BLaER1 (cell line): Measurements from ENCODE around the gene DISC1.
"Not testable (repeated sequence)": the region's sequence is repeated elsewhere in the genome, so short reads cannot be mapped to it uniquely, and the experiment has no call there.

Source experiments
- H3K27ac ChIP-seq: shearing (Covaris generic); formaldehyde crosslinking; 2 replicates; pipeline ENCODE4 v1.8.1; 2022
- H3K27me3 ChIP-seq: shearing (Covaris generic); formaldehyde crosslinking; 2 replicates; pipeline ENCODE4 v1.8.1; 2022
- H3K36me3 ChIP-seq: shearing (Covaris generic); formaldehyde crosslinking; 2 replicates; pipeline ENCODE4 v1.8.1; 2022
- H3K4me1 ChIP-seq: shearing (Covaris generic); formaldehyde crosslinking; 2 replicates; pipeline ENCODE4 v1.8.1; 2022
- H3K4me2 ChIP-seq: shearing (Covaris generic); formaldehyde crosslinking; 2 replicates; pipeline ENCODE4 v1.8.1; 2022
- H3K4me3 ChIP-seq: shearing (Covaris generic); formaldehyde crosslinking; 2 replicates; pipeline ENCODE4 v1.8.1; 2022
- H3K9ac ChIP-seq: shearing (Covaris generic); formaldehyde crosslinking; 2 replicates; pipeline ENCODE4 v1.8.1; 2022
- H3K9me3 ChIP-seq: shearing (Covaris generic); formaldehyde crosslinking; 2 replicates; pipeline ENCODE4 v1.8.1; 2022
- H4K20me1 ChIP-seq: shearing (Covaris generic); formaldehyde crosslinking; 2 replicates; pipeline ENCODE4 v1.8.1; 2022
- Cebpa-rat ChIP-seq: shearing (Covaris generic); IDR thresholded peaks from 2 replicates; pipeline ENCODE4 v1.8.1; 2022

The DISC1 gene

DNA sequence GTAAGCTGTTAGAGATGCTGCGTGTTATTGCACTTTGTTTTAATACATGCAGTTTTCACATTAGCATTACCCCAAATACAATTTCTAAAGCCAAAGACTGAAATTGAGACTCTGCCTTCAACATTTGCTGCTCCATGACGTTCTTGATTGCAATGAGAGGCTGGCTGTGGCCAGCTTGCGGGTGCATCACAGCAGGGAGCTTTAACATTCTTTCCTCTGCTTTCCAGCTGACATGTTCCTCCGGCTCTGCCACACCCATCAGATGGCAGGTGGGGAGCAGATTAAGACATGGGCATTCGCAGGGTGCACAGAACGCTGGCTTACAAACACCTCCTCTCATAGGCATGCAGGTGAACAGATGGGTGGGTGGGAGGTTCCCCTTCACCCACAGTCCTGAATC lies 314.1 kb downstream of the DISC1 start:
- no peak overlapping the region for H3K4me2 ChIP-seq
- peaks cover 25% of the 10 kb centered on the region for H3K4me1 ChIP-seq
- no peaks in the 10 kb centered on the region for H4K20me1 ChIP-seq
- H3K27me3 ChIP-seq = no peaks in the 10 kb centered on the region
- no peaks in the 10 kb centered on the region for H3K9me3 ChIP-seq
- H3K4me3 ChIP-seq = no peak overlapping the region
- H3K27ac ChIP-seq = no peak overlapping the region
- no peak overlapping the region for H3K9ac ChIP-seq
- no peak for TF ChIP-seq Cebpa-rat
- no peaks in the 10 kb centered on the region; the same call in 1 of the 2 replicates for H3K36me3 ChIP-seq

DNA sequence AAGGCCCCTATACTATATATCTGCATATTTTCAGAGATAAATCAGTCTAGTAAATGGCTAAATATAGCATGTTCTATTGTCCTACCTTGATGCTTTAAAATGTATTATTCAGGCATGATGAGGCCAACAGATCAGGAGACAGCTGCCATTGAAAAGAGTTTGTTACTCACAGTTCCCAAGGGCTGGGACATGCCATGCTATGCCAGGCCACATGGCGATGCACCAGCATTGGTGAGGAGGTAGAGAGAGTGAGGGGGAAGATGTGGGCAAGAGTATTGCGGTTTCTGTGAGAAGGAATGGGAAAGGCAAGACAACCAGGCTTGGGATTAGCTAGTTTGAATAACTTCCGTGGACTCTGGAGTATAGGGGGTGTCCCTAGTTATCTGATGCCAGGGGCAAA lies 316.5 kb downstream of the DISC1 start:
- H3K9ac ChIP-seq = no peak overlapping the region
- H3K27me3 ChIP-seq = no peaks in the 10 kb centered on the region
- H3K36me3 ChIP-seq = no peaks in the 10 kb centered on the region; the same call in 1 of the 2 replicates
- H3K9me3 ChIP-seq = peaks cover 7% of the 10 kb centered on the region; the same call in 1 of the 2 replicates
- no peak for TF ChIP-seq Cebpa-rat
- peaks cover 2% of the 10 kb centered on the region for H3K4me1 ChIP-seq
- no peaks in the 10 kb centered on the region for H4K20me1 ChIP-seq
- H3K4me2 ChIP-seq = no peak overlapping the region
- no peak overlapping the region for H3K4me3 ChIP-seq
- no peak overlapping the region for H3K27ac ChIP-seq

DNA sequence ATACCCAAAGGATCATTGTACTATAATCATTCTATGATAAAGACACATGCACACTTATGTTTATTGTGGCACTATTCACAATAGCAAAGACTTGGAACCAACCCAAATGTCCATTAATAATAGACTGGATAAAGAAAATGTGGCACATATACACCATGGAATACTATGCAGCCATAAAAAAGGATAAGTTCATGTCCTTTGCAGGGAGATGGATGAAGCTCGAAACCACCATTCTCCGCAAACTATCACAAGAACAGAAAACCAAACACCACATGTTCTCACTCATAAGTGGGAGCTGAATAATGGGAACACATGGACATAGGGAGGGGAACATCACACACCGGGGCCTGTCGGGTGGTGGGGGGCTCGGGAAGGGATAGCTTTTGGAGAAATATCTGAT lies 321.5 kb downstream of the DISC1 start:
- H3K36me3 ChIP-seq, H3K4me1 ChIP-seq, H3K4me3 ChIP-seq, H3K27ac ChIP-seq, H3K9ac ChIP-seq, H4K20me1 ChIP-seq, H3K9me3 ChIP-seq, H3K27me3 ChIP-seq, H3K4me2 ChIP-seq: not testable (repeated sequence)

DNA sequence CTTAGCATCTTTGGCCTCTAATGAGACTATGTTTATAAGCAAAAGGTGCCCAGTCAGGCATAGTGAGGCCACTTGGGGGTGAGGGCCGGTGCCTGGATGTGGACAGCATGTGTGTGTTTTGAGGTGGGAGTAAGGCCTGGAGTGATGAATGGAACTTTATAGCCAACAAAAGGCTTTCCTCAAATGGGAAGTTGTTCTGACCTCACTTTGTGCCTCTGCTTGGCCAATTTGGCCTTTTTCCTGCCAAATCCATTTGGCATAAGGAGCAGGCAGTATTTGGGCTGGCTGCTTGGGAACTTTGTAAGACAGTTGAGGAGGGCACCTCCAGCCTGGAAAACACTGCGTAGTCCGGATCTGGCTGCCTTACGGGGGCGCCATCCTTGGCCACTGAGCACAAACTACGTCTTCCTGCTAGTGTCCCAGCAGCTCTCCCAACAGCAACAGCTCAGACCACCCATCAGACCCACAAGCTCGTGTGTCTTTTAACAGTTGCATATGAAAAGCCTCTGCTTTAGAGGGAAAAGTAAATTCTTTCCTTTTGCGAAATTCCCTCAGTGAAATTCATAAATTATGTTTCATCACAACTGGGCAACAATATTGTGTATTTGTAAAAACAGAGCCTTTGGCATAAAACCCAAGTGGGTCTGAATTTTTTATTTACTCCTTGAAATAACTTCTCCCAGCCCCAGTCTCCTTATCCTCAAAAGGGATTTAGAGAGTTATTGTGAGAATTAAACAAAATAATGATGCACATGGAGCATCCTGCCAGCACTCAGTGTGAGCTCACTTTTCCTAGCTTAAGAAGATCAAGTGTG lies 322.9 kb downstream of the DISC1 start:
- no peak for TF ChIP-seq Cebpa-rat
- H4K20me1 ChIP-seq = no peaks in the 10 kb centered on the region

DNA sequence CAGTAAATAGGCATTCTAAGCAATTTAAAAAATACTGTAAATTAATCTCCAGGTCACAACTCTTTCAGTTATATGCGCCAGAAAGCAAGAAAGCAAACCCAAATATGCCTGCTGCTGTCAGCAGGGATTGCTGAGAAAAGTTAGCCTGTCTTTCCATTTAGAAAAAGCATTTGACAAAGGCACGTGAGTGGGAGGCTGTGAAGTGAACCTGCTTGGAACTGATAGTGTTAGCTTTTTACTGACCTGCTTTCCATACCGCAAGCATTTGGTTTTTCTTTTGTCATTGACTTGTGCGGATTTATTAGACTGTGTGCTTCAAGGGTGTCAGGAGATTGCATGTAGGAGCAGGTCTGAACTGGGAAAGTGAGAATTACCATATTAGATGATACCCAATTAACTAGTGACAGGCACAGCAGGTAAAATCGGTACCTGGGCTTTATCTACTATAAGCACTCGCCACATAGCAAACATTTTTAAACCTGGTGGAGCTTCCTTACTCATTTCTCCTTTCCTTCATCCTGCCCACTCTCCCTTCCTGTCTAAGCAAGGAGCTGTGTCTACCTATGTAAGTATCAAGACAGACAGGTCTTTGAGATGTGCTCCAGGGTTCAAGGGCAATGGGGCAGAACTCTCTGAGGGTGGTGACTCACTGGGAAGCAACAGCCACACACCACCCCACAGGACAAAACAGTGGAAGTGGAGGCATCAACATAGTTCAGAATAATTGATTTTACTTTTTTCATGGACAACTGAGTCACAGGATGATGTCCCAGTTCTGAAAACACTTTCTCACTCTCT lies 323.9 kb downstream of the DISC1 start:
- Histone ChIP-seq H4K20me1 (no peaks in the 10 kb centered on the region), H3K36me3 (no peaks in the 10 kb centered on the region), H3K9ac (no peak overlapping the region), H3K27ac (no peak overlapping the region), H3K4me2 (no peak overlapping the region), H3K4me1 (no peaks in the 10 kb centered on the region), H3K4me3 (no peak overlapping the region), H3K9me3 (peaks cover 7% of the 10 kb centered on the region; the same call in 1 of the 2 replicates), H3K27me3 (no peaks in the 10 kb centered on the region)
- TF ChIP-seq Cebpa-rat = no peak

More for the DNA sequence above, 322.9 kb downstream of the DISC1 start:
- Histone ChIP-seq H3K27me3 (no peaks in the 10 kb centered on the region), H3K27ac (no peak overlapping the region), H3K4me2 (no peak overlapping the region), H3K9ac (no peak overlapping the region), H3K9me3 (peaks cover 7% of the 10 kb centered on the region; the same call in 1 of the 2 replicates), H3K36me3 (no peaks in the 10 kb centered on the region), H3K4me1 (no peaks in the 10 kb centered on the region), H3K4me3 (no peak overlapping the region)

DNA sequence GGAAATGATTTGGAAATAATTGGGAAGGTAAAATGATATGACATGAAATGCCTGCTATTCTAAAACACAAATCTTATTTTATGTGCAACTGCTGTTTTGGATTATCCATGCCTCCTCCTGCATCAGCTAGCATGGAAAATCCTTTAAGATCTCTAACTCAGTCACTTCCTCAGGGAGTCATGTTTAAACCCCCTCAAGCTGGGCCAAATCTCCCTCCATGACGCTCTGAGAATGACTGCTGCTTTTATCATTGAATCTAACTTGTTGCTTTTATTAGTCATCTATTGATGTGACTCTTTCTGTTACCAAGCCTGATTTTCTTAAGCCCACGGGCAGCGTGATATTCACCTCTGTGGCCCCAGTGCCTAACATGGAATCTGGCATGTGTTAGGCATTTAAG lies 324.8 kb downstream of the DISC1 start:
- Histone ChIP-seq H3K9me3 (peaks cover 7% of the 10 kb centered on the region; the same call in 1 of the 2 replicates), H4K20me1 (no peaks in the 10 kb centered on the region), H3K4me2 (no peak overlapping the region), H3K9ac (no peak overlapping the region), H3K36me3 (no peaks in the 10 kb centered on the region), H3K27me3 (no peaks in the 10 kb centered on the region), H3K4me1 (no peaks in the 10 kb centered on the region), H3K4me3 (no peak overlapping the region), H3K27ac (no peak overlapping the region)
- TF ChIP-seq Cebpa-rat = no peak

DNA sequence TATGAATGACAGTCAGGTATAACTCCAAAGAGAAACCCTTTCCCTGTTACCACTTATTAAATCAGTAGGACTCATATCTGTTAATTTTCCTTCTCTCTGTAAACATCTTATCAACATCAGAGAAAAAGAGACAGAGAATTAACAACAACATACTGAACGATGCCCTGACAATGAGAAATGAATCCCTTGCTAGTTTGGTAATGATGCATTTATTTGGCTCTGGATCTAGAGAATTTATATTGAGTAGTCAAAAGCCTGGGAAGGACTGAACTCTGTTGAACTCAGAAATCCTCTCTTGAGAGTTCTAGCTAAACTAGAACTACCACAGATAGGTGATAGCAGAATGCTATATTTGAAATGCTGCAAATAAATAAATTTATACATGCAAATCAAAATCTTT lies 325.6 kb downstream of the DISC1 start:
- no peak overlapping the region for H3K27ac ChIP-seq
- H3K4me3 ChIP-seq = no peak overlapping the region
- H3K9me3 ChIP-seq = no peaks in the 10 kb centered on the region
- H3K4me1 ChIP-seq = no peaks in the 10 kb centered on the region
- no peaks in the 10 kb centered on the region for H3K27me3 ChIP-seq
- H4K20me1 ChIP-seq = no peaks in the 10 kb centered on the region
- no peaks in the 10 kb centered on the region for H3K36me3 ChIP-seq
- H3K4me2 ChIP-seq = no peak overlapping the region
- no peak overlapping the region for H3K9ac ChIP-seq
- TF ChIP-seq Cebpa-rat = no peak

DNA sequence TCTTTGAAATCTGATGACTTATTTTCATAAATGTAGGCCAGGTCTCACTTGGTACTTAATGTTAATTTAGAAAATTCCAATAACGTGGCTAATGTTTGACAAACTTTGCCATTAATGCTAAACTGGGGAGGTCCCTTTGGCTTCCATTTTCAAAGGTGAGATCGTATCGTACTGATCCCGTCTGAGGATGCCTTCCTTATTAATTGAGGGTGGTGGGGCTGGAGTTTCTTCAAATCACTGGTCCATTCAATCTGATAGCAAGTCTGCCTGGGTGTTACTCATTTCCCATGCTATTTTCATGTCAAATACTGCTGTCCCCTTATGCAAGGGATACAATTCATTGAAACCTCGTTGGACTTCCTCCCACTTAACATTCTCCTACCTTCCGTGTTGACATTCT lies 327.1 kb downstream of the DISC1 start:
- H3K4me2 ChIP-seq = no peak overlapping the region
- no peak overlapping the region for H3K27ac ChIP-seq
- H3K4me1 ChIP-seq = no peaks in the 10 kb centered on the region
- H3K27me3 ChIP-seq = no peaks in the 10 kb centered on the region
- no peak overlapping the region for H3K4me3 ChIP-seq
- H3K9ac ChIP-seq = no peak overlapping the region
- H4K20me1 ChIP-seq = no peaks in the 10 kb centered on the region
- H3K9me3 ChIP-seq = no peaks in the 10 kb centered on the region
- H3K36me3 ChIP-seq = no peaks in the 10 kb centered on the region
- no peak for TF ChIP-seq Cebpa-rat

DNA sequence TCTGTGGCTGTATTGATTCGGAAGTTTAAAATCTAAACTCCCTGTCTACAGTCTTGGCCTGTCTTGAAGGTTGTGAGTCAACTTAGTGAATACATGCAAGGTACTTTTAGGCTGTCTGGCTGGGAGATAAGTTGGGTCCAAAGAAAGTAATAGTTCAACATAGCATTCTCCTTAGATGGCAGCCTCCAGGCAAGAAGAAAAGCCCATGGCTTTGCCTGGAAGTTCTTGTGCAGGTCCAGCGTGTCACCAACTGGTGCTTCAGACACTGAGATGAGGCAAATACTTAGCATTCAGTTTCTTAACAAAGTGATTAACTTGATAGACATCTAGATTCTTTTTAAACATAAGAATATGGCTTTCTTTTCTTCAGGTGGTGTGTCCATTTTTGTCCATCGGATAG lies 328.2 kb downstream of the DISC1 start:
- Histone ChIP-seq H3K27ac (no peak overlapping the region), H3K4me1 (no peaks in the 10 kb centered on the region), H3K9ac (no peak overlapping the region), H4K20me1 (no peaks in the 10 kb centered on the region), H3K36me3 (no peaks in the 10 kb centered on the region; the same call in 1 of the 2 replicates), H3K9me3 (no peaks in the 10 kb centered on the region), H3K4me2 (no peak overlapping the region), H3K27me3 (no peaks in the 10 kb centered on the region), H3K4me3 (no peak overlapping the region)
- TF ChIP-seq Cebpa-rat = no peak

DNA sequence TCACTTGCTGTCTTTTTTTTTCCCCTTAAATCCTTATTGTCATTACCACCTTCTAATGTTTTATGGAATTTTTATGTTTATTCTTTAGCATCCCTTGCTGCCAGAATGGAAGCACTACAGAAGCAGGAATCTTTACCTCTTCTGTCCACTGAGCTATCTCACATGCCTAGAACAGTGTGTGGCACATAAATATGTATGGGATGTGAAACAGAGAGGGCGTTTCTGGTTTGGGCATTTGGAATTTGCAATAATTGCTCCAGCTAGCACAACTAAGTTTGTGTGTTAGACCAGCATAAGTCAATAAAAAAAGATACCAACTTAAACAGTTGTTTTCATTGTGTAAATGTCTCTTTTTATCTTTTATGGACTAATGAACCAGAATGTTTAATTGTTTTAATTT lies 330.8 kb downstream of the DISC1 start:
- Histone ChIP-seq H3K9ac (no peak overlapping the region), H3K4me2 (no peak overlapping the region), H3K27ac (no peak overlapping the region), H3K4me3 (no peak overlapping the region), H4K20me1 (no peaks in the 10 kb centered on the region), H3K27me3 (no peaks in the 10 kb centered on the region), H3K4me1 (no peaks in the 10 kb centered on the region), H3K9me3 (no peaks in the 10 kb centered on the region), H3K36me3 (no peaks in the 10 kb centered on the region; the same call in 1 of the 2 replicates)
- TF ChIP-seq Cebpa-rat = no peak
